NCI-H1092 treated with DMSO at 0.1 percent for 48 hours (cell line): Measurements from ENCODE around the gene P3H4.

ENCODE experiments used
- DNase-seq: peaks from one replicate; lab custom pipeline; 2025; lab: John Stamatoyannopoulos, UW

P3H4 gene

DNA sequence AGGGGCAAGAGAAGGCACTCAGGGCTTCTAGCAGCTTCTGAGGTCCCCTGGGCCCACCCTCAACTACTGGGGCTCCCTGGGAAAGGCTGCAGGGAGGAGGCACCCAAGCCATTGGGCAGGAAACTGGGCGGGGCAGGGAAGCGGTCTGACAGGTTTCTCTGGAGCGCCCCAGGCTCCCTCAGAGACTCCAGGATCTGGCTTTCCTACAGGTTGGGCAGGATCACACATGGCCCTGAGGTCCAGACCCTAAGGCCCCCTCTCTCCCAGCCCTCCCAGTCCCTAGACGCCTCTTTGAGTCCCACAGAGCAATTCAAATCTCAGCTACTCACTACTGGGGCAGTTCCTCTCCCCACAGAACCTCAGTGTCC lies 39.5 kb downstream of the P3H4 start:
- no peak for DNase-seq

DNA sequence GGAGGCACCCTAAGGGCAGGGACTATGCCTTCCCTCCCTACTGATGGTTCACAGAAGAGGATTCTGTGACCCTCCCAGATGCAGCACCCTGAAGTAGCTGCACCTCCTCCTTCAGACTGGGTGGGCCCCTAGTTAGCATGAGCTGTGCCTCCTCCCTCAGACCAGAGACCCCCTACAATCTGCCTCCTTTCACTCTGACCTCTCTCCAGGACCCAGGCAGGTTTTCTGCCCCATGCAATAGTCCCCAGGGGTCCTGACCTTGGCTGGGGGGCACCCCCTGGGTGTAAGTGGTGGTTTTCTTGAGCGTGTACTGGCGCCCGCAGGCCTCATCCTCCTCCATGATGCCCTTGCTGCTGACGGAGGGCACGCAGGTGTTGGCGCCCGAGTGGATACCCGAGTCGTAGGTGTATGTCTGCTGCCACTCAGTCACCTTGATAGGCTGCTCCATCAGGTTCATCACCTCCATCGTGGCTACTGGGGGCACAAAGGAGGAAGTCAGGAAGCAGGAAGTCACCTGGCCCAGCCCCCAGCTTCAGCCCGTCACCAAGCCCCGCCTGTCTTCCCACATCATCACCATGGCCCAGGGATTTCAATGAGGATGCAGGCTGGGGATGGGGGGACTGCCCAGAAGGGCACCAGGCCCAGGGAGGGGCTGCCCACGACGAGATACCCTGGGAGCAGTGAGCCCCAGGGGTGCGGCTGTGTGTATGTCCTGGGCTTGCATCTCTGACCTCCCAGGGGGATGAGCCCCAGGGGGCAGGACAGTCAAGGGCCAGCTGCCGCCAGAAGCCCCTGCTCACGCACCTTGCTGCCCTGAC lies 40.2 kb downstream of the P3H4 start:
- no peak for DNase-seq

DNA sequence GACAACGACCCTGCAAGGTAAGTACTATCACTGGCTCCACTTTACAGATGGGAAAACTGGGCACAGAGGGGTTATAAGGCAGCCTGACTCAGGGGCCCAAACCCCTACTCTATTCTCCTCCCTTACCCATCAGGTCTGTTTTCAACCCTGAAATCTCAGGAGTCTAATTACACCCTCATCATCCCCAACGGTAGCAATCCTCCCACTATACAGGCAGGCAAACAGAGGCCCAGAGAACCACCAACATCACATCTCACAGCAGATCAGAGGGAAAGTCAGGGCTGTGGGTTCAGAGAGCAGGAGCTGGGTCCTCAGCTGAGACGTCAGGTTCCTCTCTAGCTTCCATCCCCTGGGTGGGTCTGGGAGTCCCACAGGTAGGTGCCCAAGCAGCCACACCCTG lies 41.8 kb downstream of the P3H4 start:
- no peak for DNase-seq

DNA sequence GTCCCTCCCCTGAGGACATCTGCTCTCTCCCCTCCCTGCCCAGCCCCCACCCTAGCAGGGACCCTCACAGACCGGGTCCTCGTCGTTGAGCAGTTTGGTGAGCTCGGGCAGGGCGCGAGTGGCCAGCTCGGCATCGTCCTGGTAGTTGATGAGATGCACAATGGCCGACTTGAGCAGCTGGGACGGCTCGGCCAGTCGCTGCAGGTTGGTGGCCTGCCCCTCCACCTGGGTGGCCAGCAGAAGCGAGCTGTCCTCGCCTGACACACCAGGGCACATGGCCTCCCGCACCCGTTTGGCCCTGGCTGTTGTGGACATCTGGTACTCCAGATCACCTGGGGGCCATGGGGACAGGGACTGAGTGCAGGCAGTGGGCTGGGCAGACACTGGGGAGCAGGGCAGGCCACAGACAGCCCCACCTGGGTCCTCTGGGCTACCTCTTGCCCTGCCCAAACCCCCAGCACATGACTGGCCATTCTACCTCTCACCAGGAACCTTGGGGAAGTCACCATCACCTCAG lies 42.3 kb downstream of the P3H4 start:
- no peak for DNase-seq

DNA sequence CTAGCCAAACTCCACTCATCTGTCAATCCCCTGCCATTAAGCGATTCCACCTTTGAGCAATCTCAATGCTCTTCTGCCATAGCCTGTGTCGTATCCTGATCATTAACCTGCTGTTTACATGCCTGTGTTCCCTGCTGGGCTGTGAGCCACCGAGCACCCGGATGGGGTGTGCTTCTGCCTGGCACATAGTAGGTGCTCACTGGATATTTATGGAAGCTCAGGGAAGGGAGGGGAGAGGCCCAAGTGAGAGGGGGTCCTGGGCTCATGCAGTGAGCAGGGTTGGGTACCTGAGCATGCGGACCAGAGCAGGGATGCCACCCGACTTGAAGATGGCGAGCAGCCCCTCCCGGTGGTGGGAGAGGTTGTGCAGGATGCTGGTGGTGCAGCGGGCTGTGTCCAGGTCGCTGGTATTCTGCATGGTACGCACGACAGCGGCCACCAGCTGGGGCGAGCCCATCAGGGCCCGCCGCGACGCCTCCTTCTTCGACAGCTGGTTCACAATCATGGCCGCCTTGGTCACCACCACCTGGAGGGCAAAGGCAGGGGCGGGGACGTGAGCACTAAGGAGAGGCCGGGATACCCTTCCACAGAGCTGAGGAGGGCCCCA lies 43.0 kb downstream of the P3H4 start:
- no peak for DNase-seq

DNA sequence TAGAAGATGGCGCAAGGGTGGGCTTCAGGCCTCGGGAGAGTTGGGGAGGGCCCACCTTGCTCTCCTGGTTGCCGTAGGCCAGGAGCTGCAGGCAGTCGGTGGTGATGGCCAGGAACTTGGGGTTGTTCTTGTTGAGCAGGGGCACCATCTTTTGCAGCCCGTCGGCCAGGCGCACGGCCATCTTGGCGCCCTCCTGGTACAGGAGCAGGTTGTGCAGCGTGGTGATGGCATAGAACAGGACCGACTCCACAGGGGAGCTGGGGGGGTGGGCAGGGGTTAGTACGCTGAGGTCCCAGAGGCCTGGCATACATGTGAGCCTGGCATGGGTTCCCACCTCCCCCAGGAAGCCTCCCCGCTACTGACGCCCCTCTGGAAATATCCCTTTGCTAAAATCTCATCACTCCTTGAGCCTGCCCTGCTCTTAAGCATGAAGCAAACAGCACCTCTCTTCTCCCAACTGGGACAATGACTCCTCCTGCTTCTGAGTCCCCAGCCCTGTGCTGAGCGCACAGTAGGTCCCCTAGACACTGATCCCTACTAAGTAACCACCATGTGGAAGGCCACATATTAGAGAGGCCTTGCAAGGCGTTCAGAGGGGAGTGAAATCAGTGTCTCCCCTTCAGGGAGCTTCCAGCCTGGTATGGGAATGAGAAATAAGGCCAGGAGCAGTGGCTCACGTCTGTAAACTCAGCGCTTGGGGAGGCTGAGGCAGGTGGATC lies 44.3 kb downstream of the P3H4 start:
- DNase-seq = no peak

DNA sequence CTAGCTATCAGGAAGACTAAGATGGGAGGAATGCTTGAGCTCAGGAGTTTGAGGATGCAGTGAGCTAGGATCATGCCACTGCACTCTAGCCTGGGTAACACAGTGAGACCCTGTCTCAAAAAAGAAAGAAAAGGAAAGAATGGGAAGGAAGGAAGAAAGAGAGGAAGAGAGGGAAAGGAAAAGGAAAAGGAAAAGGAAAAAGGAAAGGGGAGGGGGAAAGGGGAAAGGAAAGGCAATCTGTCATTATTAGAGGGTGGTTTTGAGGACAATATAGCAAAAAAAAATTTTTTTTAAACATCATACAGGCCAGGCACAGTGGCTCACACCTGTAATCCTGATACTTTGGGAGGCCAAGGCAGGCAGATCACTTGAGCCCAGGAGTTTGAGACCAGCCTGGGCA lies 45.6 kb downstream of the P3H4 start:
- DNase-seq = no peak

DNA sequence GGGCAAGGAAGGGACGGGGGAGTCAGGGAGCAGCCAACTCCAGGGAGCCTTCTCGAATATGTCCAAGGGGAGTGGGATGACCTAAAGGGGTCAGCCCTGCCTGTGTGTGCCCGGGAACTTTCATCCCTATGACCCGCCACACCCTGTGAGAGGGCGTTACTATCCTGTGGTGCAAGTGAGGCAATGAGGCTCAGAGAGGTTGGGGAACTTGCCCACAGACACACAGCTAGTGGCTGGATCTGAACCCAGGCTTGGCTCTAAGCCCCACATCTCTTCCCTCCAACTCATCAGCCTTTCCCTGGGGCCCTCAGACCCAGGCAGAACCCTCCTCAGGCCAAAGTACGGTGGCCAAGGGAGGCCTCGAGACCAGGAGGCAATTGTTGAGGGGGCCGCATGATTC lies 48.4 kb downstream of the P3H4 start:
- DNase-seq = no peak

DNA sequence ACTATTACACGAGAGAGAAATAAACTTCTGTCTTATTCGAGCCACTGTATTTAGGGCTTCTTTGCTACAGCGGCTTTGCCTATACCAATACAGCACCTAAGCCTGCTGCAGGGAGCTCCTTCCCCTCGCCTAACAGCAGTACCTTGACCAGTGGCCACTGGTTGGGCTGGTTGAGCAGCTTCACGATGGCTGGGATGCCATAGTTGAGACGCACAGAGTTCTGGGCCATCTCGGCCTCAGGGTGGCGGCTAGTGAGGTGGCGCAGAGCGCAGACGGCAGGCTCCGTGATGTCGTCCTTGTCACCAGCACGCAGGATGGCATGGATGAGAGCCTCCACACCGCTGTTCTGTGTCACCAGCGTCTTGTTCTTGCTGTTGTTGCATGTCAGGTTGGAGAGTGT lies 48.9 kb downstream of the P3H4 start:
- no peak for DNase-seq

DNA sequence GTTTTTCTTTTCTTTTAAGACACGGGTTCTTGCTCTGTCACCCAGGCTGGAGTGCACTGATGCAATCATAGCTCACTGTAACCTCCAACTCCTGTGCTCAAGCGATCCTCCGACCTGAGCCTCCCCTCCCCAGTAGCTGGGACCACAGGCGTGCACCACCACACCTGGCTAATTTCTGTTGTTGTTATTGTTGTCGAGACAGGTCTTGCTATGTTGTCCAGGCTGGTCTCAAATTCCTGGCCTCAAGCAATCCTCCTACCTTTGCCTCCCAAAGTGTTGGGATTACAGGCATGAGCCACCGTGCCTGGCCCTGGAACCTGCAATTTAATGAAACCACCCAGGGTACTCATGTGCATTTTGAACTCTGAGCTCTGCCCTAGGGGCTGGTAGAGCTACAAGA lies 49.4 kb downstream of the P3H4 start:
- no peak for DNase-seq

DNA sequence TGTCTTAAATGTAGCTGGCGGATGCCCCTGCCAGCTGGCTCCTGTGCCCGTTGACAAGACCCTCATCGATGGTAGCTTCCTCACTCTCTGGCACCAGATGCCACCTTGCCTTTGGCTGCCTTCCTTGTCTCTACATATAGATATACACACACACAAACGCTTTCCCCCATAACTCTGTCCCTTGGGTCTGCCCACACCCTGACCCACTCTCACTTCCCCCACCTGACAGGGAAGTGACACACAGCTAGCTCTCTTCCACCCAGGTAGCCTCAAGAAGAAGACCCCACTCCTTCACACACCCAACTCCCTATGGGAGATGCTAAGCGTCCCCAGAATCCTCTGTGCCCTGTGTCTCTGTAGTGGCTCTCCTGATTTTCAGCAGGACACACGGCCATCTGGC lies 50.9 kb downstream of the P3H4 start:
- no peak for DNase-seq

DNA sequence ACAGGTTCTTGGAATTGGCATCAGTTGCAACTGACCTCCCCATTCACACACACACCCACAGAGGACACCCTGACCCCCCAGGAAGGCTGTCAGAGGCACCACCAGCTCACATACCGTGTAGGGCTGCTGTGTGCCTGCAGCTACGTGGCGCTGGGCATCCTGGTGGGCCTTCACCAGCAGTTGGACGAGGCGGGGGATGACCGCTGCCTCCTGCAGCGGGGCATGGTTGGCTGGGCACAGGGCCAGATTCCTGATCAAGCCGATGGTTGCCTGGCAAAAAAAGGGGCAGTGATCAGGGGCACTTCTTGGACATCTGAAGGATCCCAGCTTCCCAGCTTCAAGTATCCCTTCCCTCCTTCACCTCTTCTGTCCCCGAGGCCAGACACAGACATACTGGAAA lies 53.1 kb downstream of the P3H4 start:
- DNase-seq = no peak

DNA sequence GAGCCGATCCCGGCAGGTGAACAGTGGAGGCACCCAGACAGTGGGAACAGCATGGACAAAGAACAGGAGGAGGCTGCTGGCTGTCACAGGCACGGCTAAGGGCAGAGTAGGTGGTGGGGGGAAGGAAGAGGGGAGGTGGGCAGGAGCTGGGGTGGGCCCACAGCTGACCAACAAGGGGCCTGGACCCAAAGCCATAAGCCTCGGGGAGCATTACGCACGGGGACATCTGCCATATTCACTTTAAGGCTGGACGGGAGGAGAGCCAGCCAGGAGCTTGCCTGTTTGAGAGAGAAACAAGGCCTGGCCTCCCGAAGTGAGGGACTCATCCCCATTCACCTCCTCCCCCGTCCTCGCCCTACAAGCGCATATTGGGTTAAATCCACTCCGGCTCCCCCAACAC lies 57.7 kb downstream of the P3H4 start:
- DNase-seq = no peak
